Heart right ventricle (tissue), 16 donors: ENCODE results near the gene TBC1D8. TPM values are rescaled to one million over a fixed set of nuclear protein-coding genes. Genes with fewer than 3 reads are reported as not detected.

Experiments used
- ATAC-seq, 8 donors: fragments of 200-7000 bp; cut with Tn5 transposase; one replicate each; pipeline ENCODE4 v1.9.1; 2020; ENCODE audit warnings: mild to moderate bottlenecking in 8 of 8, moderate library complexity in 8 of 8, moderate number of reproducible peaks in 1 of 8
- DNase-seq, 2 donors: peaks; one replicate each; pipeline ENCODE4 v3.0.0-alpha.2; 2020
- H3K27ac ChIP-seq, 10 donors: fragments of 200-600 bp; sonication (generic) in 2 of 10; one replicate each; pipeline versions ENCODE4 v1.5.0 to v1.8.0; 2020 to 2022; ENCODE audit warnings: mild to moderate bottlenecking in 3 of 10
- H3K27me3 ChIP-seq, 7 donors: fragments of 200-600 bp; one replicate each; pipeline ENCODE4 v1.8.0; 2021 to 2022; ENCODE audit warnings: mild to moderate bottlenecking in 2 of 7
- H3K36me3 ChIP-seq, 9 donors: fragments of 200-600 bp; sonication (generic) in 1 of 9; one replicate each; pipeline versions ENCODE4 v1.5.0 to v1.8.0; 2020 to 2022; ENCODE audit warnings: mild to moderate bottlenecking in 2 of 9
- H3K4me1 ChIP-seq, 9 donors: fragments of 200-600 bp; sonication (generic) in 1 of 9; one replicate each; pipeline versions ENCODE4 v1.5.0 to v1.8.0; 2020 to 2022; ENCODE audit warnings: mild to moderate bottlenecking in 4 of 9
- H3K4me3 ChIP-seq, 10 donors: fragments of 200-600 bp; sonication (generic) in 2 of 10; one replicate each; pipeline versions ENCODE4 v1.5.0 to v1.8.0; 2020 to 2022; ENCODE audit warnings: mild to moderate bottlenecking in 7 of 10, moderate library complexity in 2 of 10
- H3K9me3 ChIP-seq, 11 donors: fragments of 200-600 bp in 10 of 11; sonication (generic) in 2 of 11; one replicate each; pipeline versions ENCODE4 v1.5.0 to v1.8.0; 2013 to 2022; ENCODE audit warnings: mild to moderate bottlenecking in 2 of 11, control low read depth in 1 of 11, moderate library complexity in 1 of 11
- whole genome bisulfite sequencing, 2 donors: extraction: QIAGEN DNeasy Blood & Tissue Kit; methylation state at CpG; one replicate each; pipeline ENCODE4 v1.1.7; 2013; ENCODE audit warnings: inconsistent platforms in 1 of 2; 5-methylcytosine and 5-hydroxymethylcytosine counted together
- intact Hi-C, 10 donors: fragments of 100-400 bp; cut with DNase I; formaldehyde crosslinking; loops; one replicate each; pipeline versions ENCODE4 v1.11.1 to v1.14.2; 2022
- polyA plus RNA-seq, 2 donors: library from polyadenylated mRNA; stranded (reverse); fragments of 200-250 nt; gene quantifications; one replicate each; pipeline ENCODE4 v1.2.3, GENCODE V29; 2013
- total RNA-seq, 10 donors: library from RNA; stranded (reverse); fragmentation: NEBNext Ultra II Directional in 3 of 10; extraction: Animal tissue kit (Norgen Biotek cat#: 25700) in 3 of 10; gene quantifications; one replicate each; pipeline versions ENCODE4 v1.2.1 to v1.2.4, GENCODE V29; 2021 to 2023
- TF ChIP-seq, protein P1 (sequence below), 9 donors: fragments of 200-600 bp; sonication (generic) in 2 of 9; IDR thresholded peaks; one replicate each; pipeline versions ENCODE4 v1.5.0 to v1.8.0; 2021 to 2022; ENCODE audit warnings: antibody characterized with exemption in 9 of 9, mild to moderate bottlenecking in 5 of 9, moderate library complexity in 1 of 9
- donor health status: Arrhythmogenic right ventricular cardiomyopathy.
- donor health status: ischemic (EF 13 %, LVEDD 7.1; RV severe dilation, severe dysfunction).
- donor health status: healthy with polysubstance abuse.
- donor health status: DM: no; HTN: yes; CAD: no.
- donor health status: DM: no; HTN: no; CAD: no.
- donor health status: ischemic (EF 25% LVEDD 6.9; RV normal size, moderate dysfunction).
- donor health status: ischemic (EF 25% LVEDD 5.7; RV mildly dilated, moderate dysfunction).
- donor health status: healthy.
- donor health status: DM: yes; HTN: yes; CAD: no.
- donor health status: Ischemic cardiomyopathy.
- donor health status: ischemic (EF 35%, LVEDD 5.7; RV mildly dilated, moderate dysfunction).
- donor health status: nonischemic (EF 11% LVEDD 7.7; RV severe dilation, severe dysfunction).
- donor health status: DM: yes; HTN: yes; CAD: no.
- donor health status: PGD.
- donor health status: ischemic (EF 29% LVEDD 5.4; RV normal size, mild dysfunction).
- donor health status: nonischemic (EF 23%, LVEDD 6.1; RV moderate dilation, normal function).

Gene TBC1D8
- total and polyA plus RNA-seq, 12 donors = 24.0 to 69.5 (median 55.5) TPM

DNA sequence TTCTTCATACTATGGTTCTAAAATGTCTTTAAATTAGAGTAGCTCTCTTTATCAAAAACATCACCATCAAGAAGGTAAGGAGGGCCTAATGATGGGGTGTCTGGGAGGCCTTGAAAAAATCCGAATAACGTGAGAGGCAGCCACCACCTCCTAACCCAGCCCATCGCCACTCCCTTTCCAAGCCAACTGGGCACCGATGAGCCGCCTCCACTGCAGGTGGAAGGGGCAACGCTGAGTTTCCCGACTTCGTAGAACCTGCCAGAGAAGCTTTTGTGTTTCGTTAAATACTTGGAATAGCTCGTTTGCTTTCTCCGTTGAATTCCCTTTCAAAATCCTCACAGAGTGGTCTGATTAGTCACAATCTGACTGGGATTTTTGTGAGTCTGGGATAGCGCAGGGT, 171.1 kb downstream of the TBC1D8 start:
- peaks cover 0 to 19% (median 0%) of the 10 kb centered on the region in 9 donors for H3K4me1 ChIP-seq
- no peak for DNase-seq
- H3K36me3 ChIP-seq = peaks cover 0 to 87% (median 17%) of the 10 kb centered on the region in 9 donors
- intact Hi-C loops = loop anchor here in 5 of 10 donors (5.0 to 10.0 kb wide), 7 partner anchors 75 to 565 kb away; partner anchors contain the start of genes NPAS2 (in 2 of the 5) and CHST10 (in 1 of the 5)
- H3K27me3 ChIP-seq = no peaks in the 10 kb centered on the region
- H3K4me3 ChIP-seq = no peak overlapping the region
- ATAC-seq = no peak
- no peak overlapping the region for H3K27ac ChIP-seq
- TF ChIP-seq, protein P1, sequence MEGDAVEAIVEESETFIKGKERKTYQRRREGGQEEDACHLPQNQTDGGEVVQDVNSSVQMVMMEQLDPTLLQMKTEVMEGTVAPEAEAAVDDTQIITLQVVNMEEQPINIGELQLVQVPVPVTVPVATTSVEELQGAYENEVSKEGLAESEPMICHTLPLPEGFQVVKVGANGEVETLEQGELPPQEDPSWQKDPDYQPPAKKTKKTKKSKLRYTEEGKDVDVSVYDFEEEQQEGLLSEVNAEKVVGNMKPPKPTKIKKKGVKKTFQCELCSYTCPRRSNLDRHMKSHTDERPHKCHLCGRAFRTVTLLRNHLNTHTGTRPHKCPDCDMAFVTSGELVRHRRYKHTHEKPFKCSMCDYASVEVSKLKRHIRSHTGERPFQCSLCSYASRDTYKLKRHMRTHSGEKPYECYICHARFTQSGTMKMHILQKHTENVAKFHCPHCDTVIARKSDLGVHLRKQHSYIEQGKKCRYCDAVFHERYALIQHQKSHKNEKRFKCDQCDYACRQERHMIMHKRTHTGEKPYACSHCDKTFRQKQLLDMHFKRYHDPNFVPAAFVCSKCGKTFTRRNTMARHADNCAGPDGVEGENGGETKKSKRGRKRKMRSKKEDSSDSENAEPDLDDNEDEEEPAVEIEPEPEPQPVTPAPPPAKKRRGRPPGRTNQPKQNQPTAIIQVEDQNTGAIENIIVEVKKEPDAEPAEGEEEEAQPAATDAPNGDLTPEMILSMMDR (IDR thresholded peaks at IDR 0.05) = no peak
- H3K9me3 ChIP-seq = no peaks in the 10 kb centered on the region
- 91% methylated on average over 12 of the region's 12 CpGs for WGBS, 2 donors

DNA sequence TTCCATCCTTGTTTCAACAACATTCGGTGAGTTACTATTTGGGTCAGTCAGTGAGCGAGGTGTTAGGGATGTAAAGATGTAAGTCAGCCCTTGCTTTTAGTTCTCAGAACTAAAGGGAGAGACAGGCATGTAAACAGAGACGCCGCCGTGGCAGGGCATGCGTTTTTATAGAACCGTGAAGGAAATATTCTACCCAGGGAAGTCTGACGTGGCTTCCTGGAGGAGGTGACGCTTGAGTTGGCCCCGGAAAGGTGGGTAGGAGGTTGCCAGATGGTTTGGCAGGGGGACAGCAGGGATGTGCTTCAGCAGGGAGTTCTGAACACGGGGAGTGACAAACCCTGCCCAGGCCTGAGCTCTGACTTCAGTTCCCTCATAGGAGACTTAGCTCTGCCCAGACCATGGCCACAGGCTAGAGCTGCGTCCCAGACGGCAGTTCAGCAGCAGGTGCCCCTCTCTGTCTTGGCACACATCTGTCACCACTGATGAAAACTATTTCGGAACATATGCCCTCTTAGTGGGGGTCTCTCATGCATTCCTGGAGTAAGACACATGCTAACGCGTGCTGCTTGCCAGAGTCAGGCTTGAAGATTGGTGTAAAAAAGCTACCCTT, 172.5 kb downstream of the TBC1D8 start:
- H3K4me3 ChIP-seq = no peak overlapping the region
- TF ChIP-seq, protein P1 (IDR thresholded peaks at IDR 0.05) = no peak
- no peak overlapping the region for H3K27ac ChIP-seq
- DNase-seq = peak in 1 of 2 donors; percentile 25
- WGBS, 2 donors = 79 to 84% methylated on average over 16 of the region's 16 CpGs
- no peaks in the 10 kb centered on the region for H3K27me3 ChIP-seq
- peak in 2 of 8 donors; percentile 8 to 19 for ATAC-seq
- peaks cover 0 to 99% (median 24%) of the 10 kb centered on the region in 9 donors for H3K36me3 ChIP-seq
- H3K4me1 ChIP-seq = peaks cover 0 to 7% (median 0%) of the 10 kb centered on the region in 9 donors
- H3K9me3 ChIP-seq = no peaks in the 10 kb centered on the region
- intact Hi-C loops = no loop called here

DNA sequence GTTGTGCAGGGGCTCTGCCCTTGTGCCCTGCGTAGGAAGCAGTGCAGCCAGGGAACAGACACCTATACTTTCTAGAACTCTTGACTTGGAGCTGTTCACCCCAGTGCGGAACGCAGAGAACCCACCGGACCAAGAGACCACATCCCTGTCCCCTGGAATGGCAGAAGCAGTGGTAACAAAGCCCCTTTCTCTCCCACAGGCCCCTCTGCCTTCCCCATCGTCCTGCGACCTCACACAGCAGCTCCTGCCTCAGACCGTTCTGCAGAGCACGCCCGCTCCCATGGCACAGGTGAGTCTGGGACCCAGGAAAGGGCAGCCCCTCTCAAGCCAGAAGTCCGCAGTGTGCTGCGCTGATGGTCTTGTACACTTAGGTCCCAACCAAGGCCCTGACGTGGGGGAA, 173.7 kb downstream of the TBC1D8 start:
- H3K36me3 ChIP-seq = peaks cover 0 to 99% (median 28%) of the 10 kb centered on the region in 9 donors
- intact Hi-C loops = no loop called here
- ATAC-seq (no peak), DNase-seq (no peak)
- no peaks in the 10 kb centered on the region for H3K27me3 ChIP-seq
- H3K27ac ChIP-seq = no peak overlapping the region
- TF ChIP-seq, protein P1 (IDR thresholded peaks at IDR 0.05) = no peak
- H3K4me1 ChIP-seq = no peaks in the 10 kb centered on the region
- H3K4me3 ChIP-seq = no peak overlapping the region
- no peaks in the 10 kb centered on the region for H3K9me3 ChIP-seq
- 89 to 92% methylated on average over 12 of the region's 12 CpGs for WGBS, 2 donors

DNA sequence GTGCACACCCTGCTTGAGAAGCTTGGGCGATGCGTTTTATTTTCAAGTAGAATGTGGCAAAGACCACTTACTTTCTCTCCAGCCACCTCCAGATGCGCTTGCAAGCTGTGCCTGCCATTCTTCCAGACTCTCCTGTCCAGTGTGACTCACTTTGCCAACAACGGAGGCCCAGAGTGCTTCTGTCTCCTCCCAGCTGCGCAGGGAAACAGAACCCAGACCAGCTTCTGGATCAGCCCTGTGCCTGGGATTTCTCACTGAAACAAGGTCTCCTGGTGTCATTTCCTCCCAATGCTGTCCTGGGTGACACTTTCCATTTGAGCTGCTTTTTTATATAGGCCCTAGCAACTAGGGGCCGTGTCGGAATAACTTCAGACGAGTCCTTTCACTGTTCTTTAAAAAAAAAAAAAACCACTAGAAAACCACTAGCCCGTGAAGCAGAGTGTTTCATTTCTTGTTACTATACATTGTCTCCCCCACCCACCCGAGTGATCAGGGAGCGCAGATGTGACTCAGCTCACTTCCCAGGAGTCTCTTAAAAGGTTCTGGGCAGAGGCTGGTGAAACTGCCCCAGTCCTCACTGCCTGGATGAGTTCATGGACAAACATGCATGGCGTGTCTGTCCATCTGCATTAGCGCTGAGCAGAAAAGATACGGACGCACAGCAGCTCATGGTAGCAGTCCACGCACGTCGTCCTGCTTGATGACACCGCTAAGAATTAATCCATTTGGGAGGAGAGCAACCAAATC, 174.4 kb downstream of the TBC1D8 start:
- H3K4me1 ChIP-seq = no peaks in the 10 kb centered on the region
- H3K36me3 ChIP-seq = peaks cover 0 to 99% (median 32%) of the 10 kb centered on the region in 9 donors
- intact Hi-C loops = no loop called here
- H3K4me3 ChIP-seq = no peak overlapping the region
- TF ChIP-seq, protein P1 (IDR thresholded peaks at IDR 0.05) = no peak
- ATAC-seq = no peak
- no peaks in the 10 kb centered on the region for H3K27me3 ChIP-seq
- 82 to 85% methylated on average over 19 of the region's 19 CpGs for WGBS, 2 donors
- no peak overlapping the region for H3K27ac ChIP-seq
- no peaks in the 10 kb centered on the region for H3K9me3 ChIP-seq
- no peak for DNase-seq
